Prostate gland (tissue), 2 donors: Measurements from ENCODE around the gene JADE1. TPM values are rescaled to one million over a fixed set of nuclear protein-coding genes. Genes with fewer than 3 reads are reported as not detected.

Experiments
- DNase-seq: peaks from one replicate; pipeline ENCODE4 v3.0.0-alpha.2; 2019; ENCODE audit warnings: low spot score
- H3K27ac ChIP-seq, 2 donors: fragments of 200-600 bp; sonication (generic); 2 replicates each; pipeline ENCODE4 v1.5.1; 2017 to 2019
- H3K27me3 ChIP-seq: fragments of 200-600 bp; sonication (generic); replicated peaks from 2 replicates; pipeline ENCODE4 v1.5.1; 2019; ENCODE audit not compliant: insufficient read depth
- H3K36me3 ChIP-seq, 2 donors: fragments of 200-600 bp; sonication (generic); 1 replicate in 1 of 2; 2 replicates in 1 of 2; pipeline versions ENCODE4 v1.5.1 to v1.8.1; 2017 to 2019
- H3K4me1 ChIP-seq: fragments of 200-600 bp; sonication (generic); replicated peaks from 2 replicates; pipeline ENCODE4 v1.5.1; 2019
- H3K4me3 ChIP-seq, 2 donors: fragments of 200-600 bp; sonication (generic); 2 replicates each; pipeline ENCODE4 v1.5.1; 2017 to 2019
- H3K9me3 ChIP-seq: fragments of 200-600 bp; sonication (generic); 2 replicates; pipeline ENCODE4 v1.5.1; 2017
- CTCF ChIP-seq, 4 experiments: fragments of 200-600 bp in 2 of 4; fragments of 450-650 bp in 2 of 4; sonication (generic) in 2 of 4; IDR thresholded peaks; 1 replicate in 3 of 4; 2 replicates in 1 of 4; pipeline ENCODE4 v1.5.1; 2016 to 2019; ENCODE audit warnings: antibody characterized with exemption in 4 of 4, mild to moderate bottlenecking in 2 of 4, moderate library complexity in 2 of 4
- POLR2A ChIP-seq: fragments of 450-650 bp; IDR thresholded peaks from one replicate; pipeline ENCODE4 v1.6.1; 2016; ENCODE audit warnings: antibody characterized with exemption, mild to moderate bottlenecking
- POLR2AphosphoS5 ChIP-seq: sonication (generic); formaldehyde crosslinking; IDR thresholded peaks from one replicate; pipeline ENCODE4 v1.6.1; 2017; ENCODE audit warnings: antibody characterized with exemption
- WGBS: methylation state at CpG from one replicate; pipeline ENCODE4 v1.1.5; 2018; 5-methylcytosine and 5-hydroxymethylcytosine counted together
- intact Hi-C: fragments of 100-400 bp; cut with DNase I; formaldehyde crosslinking; loops from one replicate; pipeline ENCODE4 v1.14.2; 2022
- total RNA-seq, 2 donors: library from RNA; depleted of rRNA; stranded (reverse); fragments of >200 nt; gene quantifications; one replicate each; pipeline ENCODE4 v1.1.0, GENCODE V29; 2016

Gene JADE1
- total RNA-seq, 2 donors from 2014 or later: 31.6 to 33.9 TPM

GRCh38 chr4:128782076-128782715 is 27.3 kb upstream of the JADE1 start:
- intact Hi-C loops: no loop called here
- TF ChIP-seq POLR2AphosphoS5 (no peak), CTCF (IDR thresholded peaks at IDR 0.05) (no peak), POLR2A (no peak)
- H3K4me1 ChIP-seq: no peaks in the 10 kb centered on the region
- no peaks in the 10 kb centered on the region for H3K27me3 ChIP-seq
- H3K4me3 ChIP-seq: no peak overlapping the region
- WGBS: 84% methylated on average over 3 of the region's 3 CpGs
- no peaks in the 10 kb centered on the region for H3K9me3 ChIP-seq
- no peak for DNase-seq
- no peak overlapping the region for H3K27ac ChIP-seq
- H3K36me3 ChIP-seq: no peaks in the 10 kb centered on the region

GRCh38 chr4:128782875-128783614 is 26.5 kb upstream of the JADE1 start:
- no peak for DNase-seq
- Histone ChIP-seq H3K9me3 (no peaks in the 10 kb centered on the region), H3K27me3 (no peaks in the 10 kb centered on the region), H3K4me3 (no peak overlapping the region), H3K4me1 (no peaks in the 10 kb centered on the region), H3K36me3 (no peaks in the 10 kb centered on the region), H3K27ac (no peak overlapping the region)
- TF ChIP-seq POLR2AphosphoS5 (no peak), CTCF (IDR thresholded peaks at IDR 0.05) (no peak), POLR2A (no peak)
- WGBS: 83% methylated on average over 12 of the region's 12 CpGs
- intact Hi-C loops: no loop called here

- intact Hi-C loops: loop anchor here (2.0 kb wide), 1 partner anchor 49 kb away; no protein-coding TSS in a partner anchor
- Histone ChIP-seq H3K4me3 (no peak overlapping the region), H3K4me1 (no peaks in the 10 kb centered on the region), H3K9me3 (no peaks in the 10 kb centered on the region), H3K36me3 (no peaks in the 10 kb centered on the region), H3K27me3 (no peaks in the 10 kb centered on the region), H3K27ac (no peak overlapping the region)
- WGBS: 73% methylated on average over 18 of the region's 18 CpGs
- no peak for DNase-seq
- no peak for TF ChIP-seq POLR2AphosphoS5
Observed at GRCh38 chr4:128787509-128788311, 21.8 kb upstream of the JADE1 start.

GRCh38 chr4:128793859-128794672 is 15.4 kb upstream of the JADE1 start:
- no peak overlapping the region for H3K4me3 ChIP-seq
- no peaks in the 10 kb centered on the region for H3K36me3 ChIP-seq
- no peak overlapping the region for H3K27ac ChIP-seq
- intact Hi-C loops: no loop called here
- no peak for DNase-seq
- H3K9me3 ChIP-seq: no peaks in the 10 kb centered on the region
- no peaks in the 10 kb centered on the region for H3K4me1 ChIP-seq
- TF ChIP-seq CTCF (IDR thresholded peaks at IDR 0.05) (no peak), POLR2AphosphoS5 (no peak), POLR2A (no peak)
- WGBS: 71% methylated on average over 7 of the region's 7 CpGs
- no peaks in the 10 kb centered on the region for H3K27me3 ChIP-seq

GRCh38 chr4:128796934-128797333 is 12.6 kb upstream of the JADE1 start:
- Histone ChIP-seq H3K9me3 (no peaks in the 10 kb centered on the region), H3K27me3 (no peaks in the 10 kb centered on the region), H3K27ac (no peak overlapping the region), H3K36me3 (no peaks in the 10 kb centered on the region), H3K4me1 (no peaks in the 10 kb centered on the region), H3K4me3 (no peak overlapping the region)
- intact Hi-C loops: no loop called here
- TF ChIP-seq POLR2AphosphoS5 (no peak), POLR2A (no peak), CTCF (IDR thresholded peaks at IDR 0.05) (no peak)
- 95% methylated on average over 3 of the region's 3 CpGs for WGBS
- no peak for DNase-seq
